ENCODE measurements around the gene CTSE. TPM values are rescaled to one million over a fixed set of nuclear protein-coding genes. Genes with fewer than 3 reads are reported as not detected.
A peak's percentile ranks its signal among the peaks of the same experiment; 100 is the strongest.

CTSE gene
- total and polyA plus RNA-seq, 2 of the 13 experiments (the other 11 are each of a cell fraction or from before 2014, with no cell fraction given), result 0.50 to 0.69 TPM

DNA sequence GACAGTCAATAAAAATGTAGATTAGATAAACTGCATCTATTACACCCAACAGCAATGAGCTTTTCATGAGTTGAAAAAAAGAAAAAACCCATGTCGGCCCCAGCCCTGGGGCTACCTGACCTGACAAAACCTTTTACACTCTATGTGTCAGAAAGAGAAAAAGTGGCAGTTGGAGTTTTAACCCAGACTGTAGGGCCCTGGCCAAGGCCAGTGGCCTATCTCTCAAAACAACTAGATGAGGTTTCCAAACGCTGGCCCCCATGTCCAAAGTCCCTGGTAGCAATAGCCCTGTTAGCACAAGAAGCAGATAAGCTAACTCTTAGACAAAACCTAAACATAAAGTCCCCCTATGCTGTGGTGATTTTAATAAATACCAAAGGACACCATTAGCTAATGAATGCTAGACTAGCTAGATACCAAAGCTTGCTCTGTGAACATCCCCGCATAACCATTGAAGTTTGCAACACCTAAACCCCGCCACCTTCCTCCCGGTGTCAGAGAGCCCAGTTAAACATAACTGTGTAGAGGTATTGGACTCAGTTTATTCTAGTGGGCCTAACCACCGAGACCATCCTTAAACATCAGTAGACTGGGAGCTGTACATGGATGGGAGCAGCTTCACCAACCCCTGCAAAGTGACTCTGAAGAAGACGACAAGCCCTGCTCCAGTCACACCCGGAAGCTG, 32.1 kb upstream of the CTSE start (continued):
- TF ChIP-seq, protein P1, sequence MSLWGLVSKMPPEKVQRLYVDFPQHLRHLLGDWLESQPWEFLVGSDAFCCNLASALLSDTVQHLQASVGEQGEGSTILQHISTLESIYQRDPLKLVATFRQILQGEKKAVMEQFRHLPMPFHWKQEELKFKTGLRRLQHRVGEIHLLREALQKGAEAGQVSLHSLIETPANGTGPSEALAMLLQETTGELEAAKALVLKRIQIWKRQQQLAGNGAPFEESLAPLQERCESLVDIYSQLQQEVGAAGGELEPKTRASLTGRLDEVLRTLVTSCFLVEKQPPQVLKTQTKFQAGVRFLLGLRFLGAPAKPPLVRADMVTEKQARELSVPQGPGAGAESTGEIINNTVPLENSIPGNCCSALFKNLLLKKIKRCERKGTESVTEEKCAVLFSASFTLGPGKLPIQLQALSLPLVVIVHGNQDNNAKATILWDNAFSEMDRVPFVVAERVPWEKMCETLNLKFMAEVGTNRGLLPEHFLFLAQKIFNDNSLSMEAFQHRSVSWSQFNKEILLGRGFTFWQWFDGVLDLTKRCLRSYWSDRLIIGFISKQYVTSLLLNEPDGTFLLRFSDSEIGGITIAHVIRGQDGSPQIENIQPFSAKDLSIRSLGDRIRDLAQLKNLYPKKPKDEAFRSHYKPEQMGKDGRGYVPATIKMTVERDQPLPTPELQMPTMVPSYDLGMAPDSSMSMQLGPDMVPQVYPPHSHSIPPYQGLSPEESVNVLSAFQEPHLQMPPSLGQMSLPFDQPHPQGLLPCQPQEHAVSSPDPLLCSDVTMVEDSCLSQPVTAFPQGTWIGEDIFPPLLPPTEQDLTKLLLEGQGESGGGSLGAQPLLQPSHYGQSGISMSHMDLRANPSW (CRISPR knock-in tag; IDR thresholded peaks at IDR 0.05; ENCODE audit: borderline replicate concordance), result peak; percentile 61; the same call in 1 of the 2 replicates
- TF ChIP-seq SKI (IDR thresholded peaks at IDR 0.05; ENCODE audit: partially characterized antibody) (peak; percentile 71), KLF15 (CRISPR knock-in tag; IDR thresholded peaks at IDR 0.05; ENCODE audit: borderline replicate concordance) (peak; percentile 58; the same call in 1 of the 2 replicates), ISL2 (CRISPR knock-in tag; IDR thresholded peaks at IDR 0.05) (peak; percentile 86), ERF (CRISPR knock-in tag; IDR thresholded peaks at IDR 0.05) (peak; percentile 65; the same call in 1 of the 2 replicates), ZNF629 (CRISPR knock-in tag; conservative IDR thresholded peaks at IDR 0.05) (peak; percentile 61), HOXD1 (CRISPR knock-in tag; IDR thresholded peaks at IDR 0.05) (peak; percentile 93), RFXANK (CRISPR knock-in tag; IDR thresholded peaks at IDR 0.05) (peak; percentile 27; the same call in 1 of the 2 replicates)
- TF ChIP-seq, protein P2, sequence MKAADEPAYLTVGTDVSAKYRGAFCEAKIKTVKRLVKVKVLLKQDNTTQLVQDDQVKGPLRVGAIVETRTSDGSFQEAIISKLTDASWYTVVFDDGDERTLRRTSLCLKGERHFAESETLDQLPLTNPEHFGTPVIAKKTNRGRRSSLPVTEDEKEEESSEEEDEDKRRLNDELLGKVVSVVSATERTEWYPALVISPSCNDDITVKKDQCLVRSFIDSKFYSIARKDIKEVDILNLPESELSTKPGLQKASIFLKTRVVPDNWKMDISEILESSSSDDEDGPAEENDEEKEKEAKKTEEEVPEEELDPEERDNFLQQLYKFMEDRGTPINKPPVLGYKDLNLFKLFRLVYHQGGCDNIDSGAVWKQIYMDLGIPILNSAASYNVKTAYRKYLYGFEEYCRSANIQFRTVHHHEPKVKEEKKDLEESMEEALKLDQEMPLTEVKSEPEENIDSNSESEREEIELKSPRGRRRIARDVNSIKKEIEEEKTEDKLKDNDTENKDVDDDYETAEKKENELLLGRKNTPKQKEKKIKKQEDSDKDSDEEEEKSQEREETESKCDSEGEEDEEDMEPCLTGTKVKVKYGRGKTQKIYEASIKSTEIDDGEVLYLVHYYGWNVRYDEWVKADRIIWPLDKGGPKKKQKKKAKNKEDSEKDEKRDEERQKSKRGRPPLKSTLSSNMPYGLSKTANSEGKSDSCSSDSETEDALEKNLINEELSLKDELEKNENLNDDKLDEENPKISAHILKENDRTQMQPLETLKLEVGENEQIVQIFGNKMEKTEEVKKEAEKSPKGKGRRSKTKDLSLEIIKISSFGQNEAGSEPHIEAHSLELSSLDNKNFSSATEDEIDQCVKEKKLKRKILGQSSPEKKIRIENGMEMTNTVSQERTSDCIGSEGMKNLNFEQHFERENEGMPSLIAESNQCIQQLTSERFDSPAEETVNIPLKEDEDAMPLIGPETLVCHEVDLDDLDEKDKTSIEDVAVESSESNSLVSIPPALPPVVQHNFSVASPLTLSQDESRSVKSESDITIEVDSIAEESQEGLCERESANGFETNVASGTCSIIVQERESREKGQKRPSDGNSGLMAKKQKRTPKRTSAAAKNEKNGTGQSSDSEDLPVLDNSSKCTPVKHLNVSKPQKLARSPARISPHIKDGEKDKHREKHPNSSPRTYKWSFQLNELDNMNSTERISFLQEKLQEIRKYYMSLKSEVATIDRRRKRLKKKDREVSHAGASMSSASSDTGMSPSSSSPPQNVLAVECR (CRISPR knock-in tag; IDR thresholded peaks at IDR 0.05; ENCODE audit: borderline replicate concordance), result peak; percentile 56; the same call in 1 of the 2 replicates
- TF ChIP-seq, protein P3, sequence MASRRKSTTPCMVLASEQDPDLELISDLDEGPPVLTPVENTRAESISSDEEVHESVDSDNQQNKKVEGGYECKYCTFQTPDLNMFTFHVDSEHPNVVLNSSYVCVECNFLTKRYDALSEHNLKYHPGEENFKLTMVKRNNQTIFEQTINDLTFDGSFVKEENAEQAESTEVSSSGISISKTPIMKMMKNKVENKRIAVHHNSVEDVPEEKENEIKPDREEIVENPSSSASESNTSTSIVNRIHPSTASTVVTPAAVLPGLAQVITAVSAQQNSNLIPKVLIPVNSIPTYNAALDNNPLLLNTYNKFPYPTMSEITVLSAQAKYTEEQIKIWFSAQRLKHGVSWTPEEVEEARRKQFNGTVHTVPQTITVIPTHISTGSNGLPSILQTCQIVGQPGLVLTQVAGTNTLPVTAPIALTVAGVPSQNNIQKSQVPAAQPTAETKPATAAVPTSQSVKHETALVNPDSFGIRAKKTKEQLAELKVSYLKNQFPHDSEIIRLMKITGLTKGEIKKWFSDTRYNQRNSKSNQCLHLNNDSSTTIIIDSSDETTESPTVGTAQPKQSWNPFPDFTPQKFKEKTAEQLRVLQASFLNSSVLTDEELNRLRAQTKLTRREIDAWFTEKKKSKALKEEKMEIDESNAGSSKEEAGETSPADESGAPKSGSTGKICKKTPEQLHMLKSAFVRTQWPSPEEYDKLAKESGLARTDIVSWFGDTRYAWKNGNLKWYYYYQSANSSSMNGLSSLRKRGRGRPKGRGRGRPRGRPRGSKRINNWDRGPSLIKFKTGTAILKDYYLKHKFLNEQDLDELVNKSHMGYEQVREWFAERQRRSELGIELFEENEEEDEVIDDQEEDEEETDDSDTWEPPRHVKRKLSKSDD (CRISPR knock-in tag; IDR thresholded peaks at IDR 0.05; ENCODE audit: low read depth), result peak; percentile 57; the same call in 1 of the 2 replicates
- TF ChIP-seq, protein P4, sequence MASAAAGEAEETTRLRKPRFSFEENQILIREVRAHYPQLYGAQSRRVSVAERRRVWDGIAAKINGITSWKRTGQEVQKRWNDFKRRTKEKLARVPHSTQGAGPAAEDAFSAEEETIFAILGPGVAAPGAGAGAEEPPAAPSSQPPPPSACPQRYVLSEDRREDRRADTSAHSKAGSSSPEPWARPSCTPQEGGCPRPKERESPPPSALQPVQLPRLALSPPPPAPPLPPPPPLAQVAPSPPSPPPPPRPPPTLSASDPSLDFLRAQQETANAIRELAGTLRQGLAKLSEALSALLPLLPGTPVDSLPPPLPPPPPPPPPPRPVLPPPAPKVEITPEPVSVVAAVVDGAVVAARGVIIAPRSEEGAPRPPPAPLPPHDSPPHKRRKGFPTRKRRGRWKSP (CRISPR knock-in tag; IDR thresholded peaks at IDR 0.05), result peak; percentile 54
- TF ChIP-seq, protein P5, sequence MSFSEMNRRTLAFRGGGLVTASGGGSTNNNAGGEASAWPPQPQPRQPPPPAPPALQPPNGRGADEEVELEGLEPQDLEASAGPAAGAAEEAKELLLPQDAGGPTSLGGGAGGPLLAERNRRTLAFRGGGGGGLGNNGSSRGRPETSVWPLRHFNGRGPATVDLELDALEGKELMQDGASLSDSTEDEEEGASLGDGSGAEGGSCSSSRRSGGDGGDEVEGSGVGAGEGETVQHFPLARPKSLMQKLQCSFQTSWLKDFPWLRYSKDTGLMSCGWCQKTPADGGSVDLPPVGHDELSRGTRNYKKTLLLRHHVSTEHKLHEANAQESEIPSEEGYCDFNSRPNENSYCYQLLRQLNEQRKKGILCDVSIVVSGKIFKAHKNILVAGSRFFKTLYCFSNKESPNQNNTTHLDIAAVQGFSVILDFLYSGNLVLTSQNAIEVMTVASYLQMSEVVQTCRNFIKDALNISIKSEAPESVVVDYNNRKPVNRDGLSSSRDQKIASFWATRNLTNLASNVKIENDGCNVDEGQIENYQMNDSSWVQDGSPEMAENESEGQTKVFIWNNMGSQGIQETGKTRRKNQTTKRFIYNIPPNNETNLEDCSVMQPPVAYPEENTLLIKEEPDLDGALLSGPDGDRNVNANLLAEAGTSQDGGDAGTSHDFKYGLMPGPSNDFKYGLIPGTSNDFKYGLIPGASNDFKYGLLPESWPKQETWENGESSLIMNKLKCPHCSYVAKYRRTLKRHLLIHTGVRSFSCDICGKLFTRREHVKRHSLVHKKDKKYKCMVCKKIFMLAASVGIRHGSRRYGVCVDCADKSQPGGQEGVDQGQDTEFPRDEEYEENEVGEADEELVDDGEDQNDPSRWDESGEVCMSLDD (CRISPR knock-in tag; IDR thresholded peaks at IDR 0.05; ENCODE audit: borderline replicate concordance), result 0 out of 2 replicates have a peak, but pooled peaks have one; percentile 83

All from HepG2 (cell line).